H4 (cell line): ENCODE measurements around the gene FLT1. TPM values are rescaled to one million over a fixed set of nuclear protein-coding genes. Genes with fewer than 3 reads are reported as not detected.

Experiments
- DNase-seq: peaks from one replicate; pipeline ENCODE4 v3.0.0-alpha.2; 2015; ENCODE audit warnings: low spot score
- total RNA-seq: library from RNA; depleted of rRNA; stranded (reverse); fragments of >200 nt; shearing (Covaris generic); gene quantifications from 2 replicates; pipeline ENCODE4 v1.2.3, GENCODE V29; 2014

FLT1 gene
- total RNA-seq, 1 experiment from 2014 or later = 0.43 TPM

- no peak for DNase-seq
Measured at GRCh38 chr13:28319528-28319927, 175.4 kb downstream of the FLT1 start.

DNA sequence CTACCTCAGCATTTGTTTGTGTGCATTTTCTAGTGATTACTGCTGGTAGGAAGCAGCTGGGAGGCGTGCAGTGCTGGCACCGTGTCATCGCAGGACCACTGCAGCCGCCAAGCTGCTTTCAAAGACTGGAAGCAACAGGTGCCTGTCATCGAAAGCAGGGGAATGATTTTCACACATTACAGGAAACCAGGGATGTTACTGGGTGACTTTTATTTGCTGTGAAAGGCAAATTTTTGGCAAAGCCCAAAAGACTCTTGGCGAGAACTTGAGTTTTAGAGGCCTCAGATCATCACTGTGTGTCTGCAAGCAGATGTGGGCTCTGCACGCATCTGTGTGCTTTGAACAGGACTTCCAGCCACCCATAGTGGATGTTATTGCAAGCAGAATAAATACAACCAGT, 176.4 kb downstream of the FLT1 start:
- DNase-seq = no peak

GRCh38 chr13:28316836-28317235, 178.1 kb downstream of the FLT1 start:
- DNase-seq = no peak

DNA sequence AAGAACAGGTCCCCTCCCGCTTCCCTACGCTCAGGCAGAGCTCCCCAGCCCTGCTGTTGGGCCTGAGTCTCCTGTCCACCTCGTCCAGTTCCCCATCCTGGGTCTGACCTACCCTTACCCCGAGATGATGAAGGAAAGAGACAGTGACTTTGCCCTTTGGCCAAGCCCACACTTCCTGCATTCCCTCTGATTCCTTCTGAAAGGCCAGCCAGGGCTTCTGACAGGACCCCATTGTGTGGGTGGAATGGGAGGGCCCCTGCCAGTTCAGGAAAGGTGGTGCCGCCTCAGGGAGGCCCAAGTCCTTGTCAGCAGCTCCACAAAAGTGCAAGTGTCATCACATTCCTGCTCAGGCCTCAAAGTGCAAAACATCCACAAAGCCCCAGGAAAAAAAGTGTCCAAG, 178.8 kb downstream of the FLT1 start:
- DNase-seq = no peak

DNA sequence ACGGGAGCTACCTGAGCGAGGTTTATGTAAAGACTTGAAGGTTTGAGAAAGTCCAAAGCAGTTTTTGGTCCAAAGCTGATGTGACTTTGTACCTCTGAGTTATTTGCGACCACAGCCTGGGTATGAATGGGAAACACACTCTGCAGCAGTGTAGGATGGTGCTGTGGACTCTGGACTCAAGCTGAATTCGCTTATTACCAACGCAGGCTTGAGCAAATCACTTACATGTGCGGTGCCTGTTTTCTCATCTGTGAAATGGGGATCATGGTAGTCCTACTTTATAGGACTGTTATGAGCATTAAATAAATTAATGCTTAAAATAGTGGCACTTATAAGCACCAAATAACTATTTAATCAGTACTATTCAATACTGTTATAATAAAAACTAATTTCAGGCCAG, 180.0 kb downstream of the FLT1 start:
- no peak for DNase-seq

DNA sequence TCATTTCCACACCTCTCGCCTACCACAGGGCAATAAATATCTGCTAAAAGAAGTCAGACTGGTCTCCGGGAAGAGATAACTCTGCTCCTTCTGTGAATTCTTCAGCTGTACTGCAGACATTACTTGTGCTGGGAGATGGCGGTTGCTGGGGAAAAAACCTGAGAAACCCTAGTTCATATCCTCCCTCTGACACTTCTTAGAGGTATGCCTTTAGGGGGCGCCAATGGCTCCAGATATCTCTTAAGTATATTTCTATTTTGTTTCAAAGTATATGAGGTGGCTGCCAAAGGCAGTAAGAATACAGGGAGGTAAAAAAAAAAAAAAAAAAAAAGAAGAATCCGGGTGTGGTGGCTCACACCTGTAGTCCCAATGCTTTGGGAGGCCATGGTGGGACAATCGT, 181.3 kb downstream of the FLT1 start:
- DNase-seq = no peak

DNA sequence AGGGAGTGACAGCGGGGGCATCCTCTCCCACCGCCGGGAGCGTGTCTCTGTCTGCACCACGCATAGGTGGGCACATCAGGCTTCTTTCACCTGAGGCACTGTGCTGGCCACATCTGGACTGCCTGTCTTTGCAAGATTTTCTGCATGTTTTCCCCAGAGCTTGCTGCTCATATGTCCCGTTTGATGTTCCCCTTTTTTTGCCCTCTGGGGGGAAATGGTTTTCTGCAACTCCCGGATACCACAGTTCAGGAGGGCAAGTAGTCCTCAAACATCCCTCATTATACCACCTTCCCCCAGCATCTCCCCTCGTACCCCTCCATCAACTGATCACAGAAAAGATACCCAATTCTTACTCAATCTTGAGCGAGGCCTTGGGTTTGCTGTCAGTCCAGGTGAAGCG, 188.6 kb downstream of the FLT1 start:
- DNase-seq = no peak

- DNase-seq = no peak
Measured at GRCh38 chr13:28301839-28302238, 193.1 kb downstream of the FLT1 start.

- DNase-seq = no peak
Measured at GRCh38 chr13:28299916-28300315, 195.0 kb downstream of the FLT1 start.

DNA sequence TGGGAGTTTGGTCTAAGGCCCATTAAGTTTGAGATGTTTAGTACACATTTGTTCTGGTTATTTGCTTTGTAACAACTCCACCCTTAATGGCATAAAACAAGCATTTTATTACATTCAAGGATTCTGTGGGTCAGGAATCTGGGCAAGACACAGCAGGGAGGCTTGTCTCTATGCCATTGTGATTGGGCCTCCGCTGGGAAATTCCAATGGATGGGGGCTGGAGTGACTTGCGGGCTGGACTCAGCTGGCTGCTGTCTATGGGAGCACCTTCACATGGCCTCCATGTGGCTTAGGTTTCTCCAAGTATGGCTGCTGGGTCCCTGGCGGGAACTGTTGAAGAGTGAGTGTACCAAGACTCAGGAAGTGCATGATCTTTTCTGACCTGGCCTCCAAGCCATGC, 197.6 kb downstream of the FLT1 start:
- DNase-seq = no peak

DNA sequence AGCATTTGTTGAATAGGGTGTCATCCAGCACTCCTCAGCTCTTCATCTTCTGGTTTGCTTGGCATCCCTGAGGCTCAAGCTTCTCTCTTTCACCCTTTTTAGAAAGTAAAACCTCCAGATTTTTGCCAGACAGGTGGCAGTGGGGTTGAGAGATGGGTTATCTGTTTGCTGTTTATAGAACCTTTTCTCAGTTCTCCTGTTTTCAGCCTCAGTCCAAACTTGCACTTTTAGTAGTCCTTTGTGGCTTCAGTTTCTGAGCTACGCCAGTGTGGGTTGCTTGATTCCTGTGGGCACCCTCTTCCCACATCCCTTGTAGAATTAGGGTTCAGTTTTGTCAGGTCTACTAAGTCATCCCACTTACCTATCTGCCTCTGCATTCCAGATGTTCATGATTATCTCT, 208.7 kb downstream of the FLT1 start:
- DNase-seq = no peak

GRCh38 chr13:28283600-28283999, 211.3 kb downstream of the FLT1 start:
- DNase-seq = no peak

DNA sequence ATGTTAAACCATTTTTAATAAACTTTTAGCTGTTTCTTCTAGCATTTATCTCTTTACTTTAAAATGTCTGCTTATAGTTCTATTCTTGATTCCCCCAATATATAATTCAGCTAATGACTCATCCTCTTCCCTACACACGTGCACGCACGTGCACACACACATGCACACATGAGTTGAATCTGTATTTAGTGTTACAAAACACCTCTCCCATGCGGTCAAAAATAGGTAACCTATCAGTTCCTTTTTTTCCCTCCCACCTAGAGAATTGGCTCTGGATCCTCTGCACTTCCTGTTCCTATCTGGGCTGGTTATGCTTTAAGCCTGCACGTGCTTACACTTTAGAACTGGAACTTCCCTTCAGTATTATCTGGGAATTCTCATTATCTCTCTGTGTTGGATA, 212.5 kb downstream of the FLT1 start:
- DNase-seq = no peak

DNA sequence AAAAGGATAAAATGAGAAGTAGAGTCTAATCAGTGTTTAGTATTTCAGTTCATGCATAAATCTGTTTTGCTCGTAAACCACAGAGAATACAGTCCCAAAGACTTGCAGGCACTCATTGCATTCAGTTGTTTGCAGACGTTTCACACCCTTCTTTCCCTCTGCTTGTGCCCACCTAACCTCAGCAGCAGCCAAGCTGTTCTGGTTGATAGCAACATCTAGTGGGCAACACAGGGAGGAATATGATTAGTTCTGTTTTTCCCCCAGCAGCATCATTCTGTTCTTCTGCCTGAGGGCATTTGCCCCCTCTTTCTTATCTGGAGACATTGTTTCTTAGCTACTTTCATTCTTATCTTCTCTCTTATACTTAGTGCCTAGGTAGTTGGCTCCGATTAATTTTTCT, 221.0 kb downstream of the FLT1 start:
- DNase-seq = no peak

- no peak for DNase-seq
Measured at GRCh38 chr13:28271056-28271840, 223.7 kb downstream of the FLT1 start.

- no peak for DNase-seq
Measured at GRCh38 chr13:28268800-28269223, 226.1 kb downstream of the FLT1 start.

DNA sequence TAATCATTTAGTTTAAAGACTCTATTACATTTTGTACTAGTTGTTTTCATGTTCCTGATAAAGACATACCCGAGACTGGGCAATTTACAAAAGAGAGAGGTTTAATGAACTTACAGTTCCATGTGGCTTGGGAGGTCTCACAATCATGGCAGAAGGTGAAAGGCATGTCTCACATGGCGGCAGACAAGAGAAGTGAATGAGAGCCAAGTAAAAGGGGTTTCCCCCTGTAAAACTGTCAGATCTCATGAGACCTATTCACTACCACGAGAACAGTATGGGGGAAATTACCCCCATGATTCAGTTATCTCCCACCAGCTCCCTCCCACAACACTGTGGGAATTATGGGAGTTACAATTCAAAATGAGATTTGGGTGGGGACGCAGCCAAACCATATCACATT, 227.4 kb downstream of the FLT1 start:
- no peak for DNase-seq

GRCh38 chr13:28258417-28258816, 236.5 kb downstream of the FLT1 start:
- no peak for DNase-seq

DNA sequence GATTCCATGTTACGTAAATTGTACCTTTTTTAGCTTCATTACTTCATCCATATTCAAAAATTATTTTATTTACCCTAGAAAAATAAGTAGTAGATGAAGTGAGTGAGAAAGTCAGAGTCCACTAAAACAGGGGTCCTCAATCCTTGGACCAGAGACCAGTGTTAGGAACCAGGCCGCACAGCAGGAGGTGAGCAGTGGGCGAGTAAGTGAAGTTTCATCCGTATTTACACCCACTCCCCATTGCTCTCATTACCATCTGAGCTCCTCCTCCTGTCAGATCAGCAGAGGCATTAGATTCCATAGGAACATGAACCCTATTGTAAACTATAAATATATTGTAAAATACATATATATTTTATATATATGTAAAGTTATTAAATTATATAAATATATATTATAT, 237.6 kb downstream of the FLT1 start:
- DNase-seq = no peak

GRCh38 chr13:28252547-28252946, 242.4 kb downstream of the FLT1 start:
- DNase-seq = no peak

DNA sequence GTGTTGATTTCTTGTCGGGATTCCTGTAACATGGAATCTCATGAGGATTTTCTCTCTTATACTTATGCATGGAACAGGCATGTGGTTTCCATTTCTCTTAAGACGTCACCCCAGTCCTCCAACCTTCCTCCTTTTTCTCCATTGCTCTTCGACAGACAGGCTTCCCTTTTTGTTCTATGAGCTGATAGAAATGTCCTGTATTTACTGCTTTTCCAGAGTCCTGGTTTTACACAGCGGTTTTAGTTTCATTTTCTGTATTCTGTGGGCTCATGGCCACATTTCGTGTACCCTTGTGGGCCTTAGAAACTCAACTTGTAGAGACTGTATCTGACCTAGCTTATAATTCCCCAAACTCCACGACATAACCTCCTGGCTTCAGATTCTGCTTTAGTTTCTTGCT, 243.5 kb downstream of the FLT1 start:
- no peak for DNase-seq

DNA sequence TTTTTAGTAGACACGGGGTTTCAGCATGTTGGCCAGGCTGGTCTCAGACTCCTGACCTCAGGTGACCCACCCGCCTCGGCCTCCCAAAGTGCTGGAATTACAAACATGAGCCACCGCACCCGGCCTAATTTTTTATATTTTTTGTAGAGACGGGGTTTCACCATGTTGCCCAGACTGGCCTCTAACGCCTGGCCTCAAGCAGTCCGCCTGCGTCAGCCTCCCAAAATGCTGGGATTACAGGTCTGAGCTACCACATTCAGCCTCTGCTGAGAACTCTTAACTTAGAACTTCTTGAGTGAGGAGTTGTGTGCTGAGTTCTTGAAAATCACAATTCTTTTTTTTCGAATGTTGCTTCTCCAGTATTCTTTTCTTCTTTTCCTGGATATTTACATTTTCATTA, 244.4 kb downstream of the FLT1 start:
- DNase-seq = no peak
